K562 (cell line): ENCODE data around the gene TP53BP1. TPM values are rescaled to one million over a fixed set of nuclear protein-coding genes. Genes with fewer than 3 reads are reported as not detected.
A peak's percentile ranks its signal among the peaks of the same experiment; 100 is the strongest.

Source experiments
- FIP1L1 ChIP-seq: fragments of 200-400 bp; formaldehyde crosslinking; IDR thresholded peaks from 2 replicates; pipeline ENCODE4 v1.6.1; 2018; ENCODE audit warnings: mild to moderate bottlenecking, low read depth, low read length; ENCODE audit not compliant: poor library complexity, severe bottlenecking
- FOXP1 ChIP-seq: sonication (generic); formaldehyde crosslinking; IDR thresholded peaks from 2 replicates; pipeline ENCODE4 v1.8.0; 2022; ENCODE audit warnings: mild to moderate bottlenecking, missing genetic modification reagents
- FOXP4 ChIP-seq: sonication (generic); formaldehyde crosslinking; IDR thresholded peaks from 2 replicates; pipeline ENCODE4 v1.8.0; 2022; ENCODE audit warnings: mild to moderate bottlenecking, missing genetic modification reagents, borderline replicate concordance
- GATA2 ChIP-seq: sonication (generic); formaldehyde crosslinking; IDR thresholded peaks from 2 replicates; pipeline ENCODE4 v1.4.0; 2020; ENCODE audit warnings: mild to moderate bottlenecking, missing genetic modification reagents
- HDAC2 ChIP-seq: fragments of 450-650 bp; IDR thresholded peaks from 2 replicates; pipeline ENCODE4 v1.6.1; 2016; ENCODE audit warnings: mild to moderate bottlenecking
- LEF1 ChIP-seq: fragments of 450-650 bp; IDR thresholded peaks from 2 replicates; pipeline ENCODE4 v1.6.1; 2016; ENCODE audit warnings: mild to moderate bottlenecking
- MYNN ChIP-seq, 2 experiments: sonication (generic); formaldehyde crosslinking in 1 of 2; IDR thresholded peaks; 2 replicates each; pipeline versions ENCODE4 v1.5.0 to v1.6.1; 2016 to 2020; ENCODE audit warnings: antibody characterized with exemption in 1 of 2, missing genetic modification reagents in 1 of 2
- RB1 ChIP-seq: fragments of 450-650 bp; IDR thresholded peaks from 2 replicates; pipeline ENCODE4 v1.6.1; 2017; ENCODE audit warnings: low read depth, mild to moderate bottlenecking
- ZNF239 ChIP-seq: fragments of 250-450 bp; sonication (Bioruptor Pico); IDR thresholded peaks from 2 replicates; pipeline ENCODE4 v1.4.0; 2020; ENCODE audit warnings: mild to moderate bottlenecking
- ZNF280A ChIP-seq: fragments of 450-650 bp; IDR thresholded peaks from 2 replicates; pipeline ENCODE4 v1.6.1; 2018; ENCODE audit warnings: mild to moderate bottlenecking, low read depth; ENCODE audit not compliant: partially characterized antibody
- ZNF583 ChIP-seq: fragments of 250-450 bp; sonication (Bioruptor Pico); IDR thresholded peaks from 2 replicates; pipeline ENCODE4 v1.4.0; 2020
- polyA plus RNA-seq, 8 experiments: library from polyadenylated mRNA; depleted of rRNA in 4 of 8; stranded (reverse) in 5 of 8; unstranded in 3 of 8; fragments of >200 nt; fragmentation: Nextera tagmentation in 2 of 8; fragmentation: Illumina TruSeq in 1 of 8; extraction: Ambion mirVana in 2 of 8; extraction: Trizol in 1 of 8; gene quantifications; 2 replicates each; pipeline versions ENCODE4 v1.2.1 to v1.2.3, GENCODE V29; 2011 to 2014; ENCODE audit warnings: inconsistent platforms in 1 of 8, missing spikeins in 1 of 8
- total RNA-seq, 7 experiments: library from RNA; depleted of rRNA in 6 of 7; stranded (reverse); fragments of >200 nt in 6 of 7; fragmentation: Illumina TruSeq in 2 of 7; extraction: Trizol in 2 of 7; gene quantifications; 2 replicates each; pipeline versions ENCODE4 v1.2.1 to v1.2.3, GENCODE V29; 2011 to 2021; ENCODE audit warnings: low replicate concordance in 1 of 7
- TF ChIP-seq, protein P1 (sequence below): sonication (generic); formaldehyde crosslinking; IDR thresholded peaks from 2 replicates; pipeline ENCODE4 v1.9.0; 2022; ENCODE audit warnings: mild to moderate bottlenecking, missing genetic modification reagents
- TF ChIP-seq, protein P2 (sequence below): fragments of 250-450 bp; sonication (Bioruptor Pico); IDR thresholded peaks from 2 replicates; pipeline ENCODE4 v1.5.0; 2021; ENCODE audit warnings: mild to moderate bottlenecking, moderate library complexity
- TF ChIP-seq, protein P3 (sequence below): IDR thresholded peaks from 3 replicates; pipeline ENCODE4 v1.6.1; 2011; ENCODE audit warnings: borderline replicate concordance, mild to moderate bottlenecking, moderate library complexity; ENCODE audit not compliant: insufficient read length; ENCODE audit errors: extremely low read depth

The TP53BP1 gene
- total and polyA plus RNA-seq, 9 of the 15 experiments (the other 6 are each of a cell fraction or from before 2014, with no cell fraction given): 5.7 to 63.3 (median 30.9) TPM

GRCh38 chr15:43511012-43511885, 18.3 kb upstream of the TP53BP1 start (continued):
- TF ChIP-seq, protein P1, sequence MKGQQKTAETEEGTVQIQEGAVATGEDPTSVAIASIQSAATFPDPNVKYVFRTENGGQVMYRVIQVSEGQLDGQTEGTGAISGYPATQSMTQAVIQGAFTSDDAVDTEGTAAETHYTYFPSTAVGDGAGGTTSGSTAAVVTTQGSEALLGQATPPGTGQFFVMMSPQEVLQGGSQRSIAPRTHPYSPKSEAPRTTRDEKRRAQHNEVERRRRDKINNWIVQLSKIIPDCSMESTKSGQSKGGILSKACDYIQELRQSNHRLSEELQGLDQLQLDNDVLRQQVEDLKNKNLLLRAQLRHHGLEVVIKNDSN (CRISPR knock-in tag): peak; percentile 14; the same call in 1 of the 2 replicates
- TF ChIP-seq LEF1 (no peak), RB1 (peak; percentile 40; the same call in 1 of the 2 replicates), FOXP4 (CRISPR knock-in tag) (0 out of 2 replicates have a peak, but pooled peaks have one; percentile 15), FOXP1 (no peak), FIP1L1 (no peak), HDAC2 (peak; percentile 41; the same call in 1 of the 2 replicates), ZNF239 (CRISPR knock-in tag) (no peak), ZNF583 (CRISPR knock-in tag) (no peak), GATA2 (CRISPR knock-in tag) (no peak), MYNN (IDR thresholded peaks at IDR 0.05) (no peak; the same call in 1 of the 2 replicates), MYNN (CRISPR knock-in tag; IDR thresholded peaks at IDR 0.05) (peak; percentile 79; the same call in 1 of the 2 replicates), ZNF280A (no peak)
- TF ChIP-seq, protein P2, sequence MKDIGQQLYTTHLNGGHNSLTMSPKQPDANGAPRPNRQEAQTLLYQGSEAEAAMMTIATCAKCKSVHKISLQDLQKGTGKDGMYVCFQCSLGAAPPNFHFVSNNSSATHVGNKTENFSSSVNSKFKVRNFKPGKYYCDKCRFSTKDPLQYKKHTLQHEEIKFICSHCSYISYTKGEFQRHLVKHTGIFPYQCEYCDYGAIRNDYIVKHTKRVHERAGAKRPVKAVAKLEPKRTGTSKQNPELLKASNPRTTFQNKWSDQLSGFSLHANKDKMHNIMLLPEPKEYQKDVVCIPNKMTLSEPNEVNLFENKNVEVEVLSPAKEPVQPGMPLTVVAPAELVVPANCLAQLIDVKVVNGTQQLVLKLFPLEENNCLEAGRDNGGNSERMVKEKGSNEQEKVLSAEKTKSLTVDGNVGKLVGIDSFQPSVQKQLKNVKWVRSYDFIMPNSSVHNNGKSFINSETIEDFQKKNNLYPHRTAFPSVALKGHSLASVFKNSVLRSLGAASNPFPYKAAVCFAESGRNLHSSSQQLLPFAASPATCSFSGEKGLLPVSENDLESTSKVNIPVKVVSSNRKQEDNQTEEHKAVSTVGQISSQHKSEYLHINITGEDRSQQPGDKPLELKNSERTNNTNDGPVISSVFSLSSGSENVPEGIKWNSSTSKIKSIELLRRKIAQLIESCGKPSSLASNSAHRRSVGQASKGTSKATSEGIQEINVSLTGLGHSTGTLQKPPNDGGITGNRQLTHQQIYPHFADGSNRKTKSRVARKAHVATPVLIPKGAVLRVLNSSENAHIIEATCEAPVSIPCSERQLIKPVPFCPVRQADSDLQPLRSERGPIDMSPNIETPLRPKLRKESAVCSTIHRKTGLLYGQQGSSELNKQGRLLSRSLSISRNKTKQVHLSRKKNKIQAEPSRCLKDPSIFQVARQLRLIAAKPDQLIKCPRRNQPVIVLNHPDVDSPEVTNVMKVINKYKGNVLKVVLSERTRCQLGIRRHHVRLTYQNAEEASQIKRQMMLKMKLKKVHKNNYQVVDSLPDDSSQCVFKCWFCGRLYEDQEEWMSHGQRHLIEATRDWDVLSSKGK (CRISPR knock-in tag): no peak
- TF ChIP-seq, protein P3, sequence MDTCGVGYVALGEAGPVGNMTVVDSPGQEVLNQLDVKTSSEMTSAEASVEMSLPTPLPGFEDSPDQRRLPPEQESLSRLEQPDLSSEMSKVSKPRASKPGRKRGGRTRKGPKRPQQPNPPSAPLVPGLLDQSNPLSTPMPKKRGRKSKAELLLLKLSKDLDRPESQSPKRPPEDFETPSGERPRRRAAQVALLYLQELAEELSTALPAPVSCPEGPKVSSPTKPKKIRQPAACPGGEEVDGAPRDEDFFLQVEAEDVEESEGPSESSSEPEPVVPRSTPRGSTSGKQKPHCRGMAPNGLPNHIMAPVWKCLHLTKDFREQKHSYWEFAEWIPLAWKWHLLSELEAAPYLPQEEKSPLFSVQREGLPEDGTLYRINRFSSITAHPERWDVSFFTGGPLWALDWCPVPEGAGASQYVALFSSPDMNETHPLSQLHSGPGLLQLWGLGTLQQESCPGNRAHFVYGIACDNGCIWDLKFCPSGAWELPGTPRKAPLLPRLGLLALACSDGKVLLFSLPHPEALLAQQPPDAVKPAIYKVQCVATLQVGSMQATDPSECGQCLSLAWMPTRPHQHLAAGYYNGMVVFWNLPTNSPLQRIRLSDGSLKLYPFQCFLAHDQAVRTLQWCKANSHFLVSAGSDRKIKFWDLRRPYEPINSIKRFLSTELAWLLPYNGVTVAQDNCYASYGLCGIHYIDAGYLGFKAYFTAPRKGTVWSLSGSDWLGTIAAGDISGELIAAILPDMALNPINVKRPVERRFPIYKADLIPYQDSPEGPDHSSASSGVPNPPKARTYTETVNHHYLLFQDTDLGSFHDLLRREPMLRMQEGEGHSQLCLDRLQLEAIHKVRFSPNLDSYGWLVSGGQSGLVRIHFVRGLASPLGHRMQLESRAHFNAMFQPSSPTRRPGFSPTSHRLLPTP: no peak
